NCI-H748 (cell line): ENCODE data around the gene TBCCD1.
"Not testable (repeated sequence)": the region's sequence is repeated elsewhere in the genome, so short reads cannot be mapped to it uniquely, and the experiment has no call there.

Experiments
- DNase-seq: peaks from one replicate; lab custom pipeline; 2025; ENCODE audit not compliant: unreplicated experiment; lab: John Stamatoyannopoulos, UW

The TBCCD1 gene

GRCh38 chr3:186520431-186520830 lies 46.7 kb downstream of the TBCCD1 start:
- no peak for DNase-seq

GRCh38 chr3:186519021-186519658 lies 48.0 kb downstream of the TBCCD1 start:
- no peak for DNase-seq

GRCh38 chr3:186517218-186517617 lies 49.9 kb downstream of the TBCCD1 start:
- no peak for DNase-seq

- no peak for DNase-seq
Measured at GRCh38 chr3:186516646-186517045, 50.5 kb downstream of the TBCCD1 start.

- no peak for DNase-seq
Measured at GRCh38 chr3:186515125-186515524, 52.0 kb downstream of the TBCCD1 start.

GRCh38 chr3:186514296-186515002 lies 52.7 kb downstream of the TBCCD1 start:
- DNase-seq: no peak

GRCh38 chr3:186513386-186513785 lies 53.8 kb downstream of the TBCCD1 start:
- no peak for DNase-seq

GRCh38 chr3:186512570-186513302 lies 54.4 kb downstream of the TBCCD1 start:
- no peak for DNase-seq

- DNase-seq: no peak
Measured at GRCh38 chr3:186511702-186512101, 55.4 kb downstream of the TBCCD1 start.

- DNase-seq: no peak
Measured at GRCh38 chr3:186511245-186511644, 55.9 kb downstream of the TBCCD1 start.

- no peak for DNase-seq
Measured at GRCh38 chr3:186510374-186511079, 56.6 kb downstream of the TBCCD1 start.

- DNase-seq: peak; percentile 5
Measured at GRCh38 chr3:186509423-186509822, 57.7 kb downstream of the TBCCD1 start.

- no peak for DNase-seq
Measured at GRCh38 chr3:186506857-186507256, 60.3 kb downstream of the TBCCD1 start.

- DNase-seq: no peak
Measured at GRCh38 chr3:186506191-186506739, 60.9 kb downstream of the TBCCD1 start.

GRCh38 chr3:186502966-186503712 lies 64.0 kb downstream of the TBCCD1 start:
- no peak for DNase-seq

GRCh38 chr3:186502138-186502948 lies 64.8 kb downstream of the TBCCD1 start:
- no peak for DNase-seq

- not testable (repeated sequence) for DNase-seq
Measured at GRCh38 chr3:186499949-186500348, 67.2 kb downstream of the TBCCD1 start.

- DNase-seq: not testable (repeated sequence)
Measured at GRCh38 chr3:186498022-186498421, 69.1 kb downstream of the TBCCD1 start.

GRCh38 chr3:186497608-186498007 lies 69.5 kb downstream of the TBCCD1 start:
- DNase-seq: no peak

GRCh38 chr3:186496635-186497034 lies 70.5 kb downstream of the TBCCD1 start:
- DNase-seq: no peak
